IPS DF 4.7 (cell line): ENCODE data around the gene AMACR.
"Not testable (repeated sequence)": the region's sequence is repeated elsewhere in the genome, so short reads cannot be mapped to it uniquely, and the experiment has no call there.

Experiments
- DNase-seq: peaks from one replicate; pipeline ENCODE4 v3.0.0-alpha.2; 2013; ENCODE audit warnings: low spot score; ENCODE audit errors: extremely low read depth

AMACR gene

GRCh38 chr5:34037726-34038125 is 29.9 kb upstream of the AMACR start:
- DNase-seq = no peak

- no peak for DNase-seq
Measured at GRCh38 chr5:34035756-34036155, 27.9 kb upstream of the AMACR start.

- DNase-seq = no peak
Measured at GRCh38 chr5:34034534-34035327, 26.9 kb upstream of the AMACR start.

- DNase-seq = no peak
Measured at GRCh38 chr5:34031966-34032365, 24.1 kb upstream of the AMACR start.

DNA sequence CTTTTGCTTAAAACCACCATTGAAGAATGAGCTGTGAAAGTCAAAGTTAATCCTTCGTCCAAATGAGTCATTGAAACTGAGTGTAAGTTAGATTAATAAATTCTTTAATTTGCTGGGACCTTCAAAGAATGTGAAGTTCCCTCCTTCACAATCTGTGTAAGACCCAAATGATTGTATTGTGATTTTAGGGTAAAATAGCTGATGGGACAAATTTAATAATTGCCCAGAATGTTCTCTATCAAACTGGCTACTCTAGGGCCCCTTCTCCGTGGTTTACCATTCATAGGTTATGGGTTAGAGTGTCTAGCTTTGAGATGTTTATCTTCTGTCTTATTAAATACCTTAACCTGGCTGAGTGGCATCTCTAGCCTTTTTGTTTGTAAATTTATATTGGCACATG is 23.3 kb upstream of the AMACR start:
- no peak for DNase-seq

DNA sequence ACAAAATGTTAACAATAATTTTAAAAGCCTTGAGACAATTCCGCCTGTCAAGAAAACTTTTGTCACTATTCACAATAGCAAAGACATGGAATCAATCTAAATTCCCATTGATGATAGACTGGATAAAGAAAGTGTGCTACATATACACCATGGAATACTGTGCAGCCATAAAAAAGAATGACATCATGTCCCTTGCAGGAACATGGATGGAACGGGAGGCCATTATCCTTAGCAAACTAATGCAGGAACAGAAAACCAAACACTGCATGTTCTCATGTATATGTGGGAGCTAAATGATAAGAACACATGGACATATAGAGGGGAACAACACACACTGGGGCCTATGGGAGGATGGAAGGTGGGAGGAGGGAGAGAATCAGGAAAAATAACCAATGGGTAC is 22.7 kb upstream of the AMACR start:
- not testable (repeated sequence) for DNase-seq

DNA sequence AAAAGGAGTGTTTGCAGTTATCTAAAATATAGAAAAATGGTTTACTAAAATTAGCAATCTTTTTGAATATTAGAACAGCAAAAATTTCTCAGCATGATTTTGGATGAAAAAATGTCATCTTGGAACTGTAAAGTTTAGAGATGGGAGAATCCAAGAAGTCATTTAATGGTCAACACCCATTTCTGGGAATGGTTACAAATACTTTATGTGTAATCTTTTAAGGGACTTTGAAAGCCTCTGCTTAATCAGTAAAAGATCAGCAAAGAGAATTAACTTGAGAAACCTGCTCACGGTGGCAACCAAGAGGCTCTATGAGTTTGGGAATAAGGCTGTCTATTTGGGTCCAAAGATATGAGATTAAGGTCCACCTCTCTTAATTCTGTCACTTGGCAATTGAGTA is 22.2 kb upstream of the AMACR start:
- no peak for DNase-seq

DNA sequence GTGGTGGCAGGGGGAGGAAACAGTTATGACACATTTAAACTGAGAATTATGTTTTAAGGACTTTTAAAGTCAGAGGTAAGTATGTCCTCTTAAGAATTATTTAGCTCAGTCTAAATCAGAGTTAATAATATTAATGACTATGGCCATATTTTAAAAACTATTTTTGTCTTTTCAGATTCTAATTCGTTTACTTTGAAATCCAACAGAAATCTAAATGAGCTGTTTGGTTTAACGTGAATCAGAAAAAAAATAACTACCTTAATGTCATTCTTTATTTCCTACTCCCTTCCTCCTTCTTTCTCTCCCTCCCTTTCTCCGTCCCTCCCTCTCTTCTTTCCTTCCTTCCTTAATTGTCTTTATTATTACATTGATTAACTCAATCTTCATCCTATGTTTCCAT is 20.5 kb upstream of the AMACR start:
- DNase-seq = no peak

DNA sequence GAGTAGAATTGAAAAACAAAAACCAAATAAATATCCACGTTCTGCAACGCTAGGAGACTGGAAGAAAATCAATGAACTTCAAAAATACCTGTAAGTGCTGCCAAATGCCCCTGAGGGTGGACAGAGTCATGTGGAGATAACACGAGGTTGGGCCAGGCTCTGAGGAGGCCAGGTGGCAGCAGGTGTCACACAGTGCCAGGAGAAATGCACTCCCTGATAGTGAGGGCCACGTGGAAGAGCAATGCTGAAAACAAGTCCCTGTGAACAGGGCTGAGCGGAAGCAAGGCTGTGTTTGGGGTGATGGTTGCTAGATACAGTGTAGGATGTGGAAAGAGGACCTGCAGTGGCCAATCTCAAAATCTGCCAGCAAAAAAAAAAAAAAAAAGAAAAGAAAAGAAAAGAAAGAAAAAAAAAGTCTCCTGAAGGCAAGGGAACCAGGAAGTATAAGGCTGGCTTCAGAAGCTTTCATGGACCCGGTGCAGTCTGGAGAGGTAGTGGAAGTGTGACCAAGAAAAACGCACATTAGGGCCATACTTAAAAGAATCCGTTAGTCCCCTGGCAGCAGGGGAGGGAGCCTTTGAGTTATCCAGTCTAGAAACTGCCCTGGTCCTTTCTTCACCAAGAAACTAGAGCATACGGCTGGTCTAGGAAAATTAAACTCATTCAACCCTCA is 18.4 kb upstream of the AMACR start:
- DNase-seq = no peak

GRCh38 chr5:34022121-34022705 is 14.4 kb upstream of the AMACR start:
- no peak for DNase-seq

DNA sequence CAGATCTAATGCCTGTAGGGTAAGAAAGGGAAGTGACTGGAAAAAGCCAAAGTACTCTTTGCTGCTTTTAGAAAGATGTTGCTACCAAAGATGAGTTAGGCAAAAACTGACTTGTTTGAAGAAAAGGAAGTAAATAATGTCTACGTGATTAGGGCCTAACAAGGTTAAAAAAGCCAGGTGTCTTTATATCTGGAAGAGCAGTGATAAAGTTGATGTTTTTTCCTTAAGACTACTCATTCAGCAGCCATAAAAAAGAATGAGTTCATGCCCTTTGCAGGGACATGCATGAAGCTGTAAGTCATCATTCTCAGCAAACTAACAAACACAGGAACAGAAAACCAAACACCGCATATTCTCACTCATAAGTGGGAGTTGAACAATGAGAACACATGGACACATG is 13.5 kb upstream of the AMACR start:
- DNase-seq = no peak

DNA sequence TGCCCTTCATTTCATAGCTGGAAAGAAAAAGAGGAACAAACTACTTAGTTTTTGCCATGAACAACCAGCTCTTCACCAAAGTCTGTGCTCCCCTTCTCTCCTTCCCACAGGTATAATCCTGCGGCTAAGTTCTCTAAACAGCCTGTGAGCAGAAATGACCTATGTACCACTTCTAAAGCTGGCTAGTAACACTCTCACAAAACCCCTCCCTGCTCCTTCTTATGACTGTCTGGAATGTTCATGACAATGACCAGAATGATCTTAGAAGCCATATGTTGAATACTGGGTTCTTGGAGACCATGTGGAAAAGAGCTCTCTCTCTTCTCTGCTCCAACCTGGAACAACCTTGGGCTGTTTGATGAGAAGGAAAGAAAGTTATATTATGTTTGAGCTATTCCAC is 12.9 kb upstream of the AMACR start:
- DNase-seq = no peak

- no peak for DNase-seq
Measured at GRCh38 chr5:34017254-34017653, 9.4 kb upstream of the AMACR start.

DNA sequence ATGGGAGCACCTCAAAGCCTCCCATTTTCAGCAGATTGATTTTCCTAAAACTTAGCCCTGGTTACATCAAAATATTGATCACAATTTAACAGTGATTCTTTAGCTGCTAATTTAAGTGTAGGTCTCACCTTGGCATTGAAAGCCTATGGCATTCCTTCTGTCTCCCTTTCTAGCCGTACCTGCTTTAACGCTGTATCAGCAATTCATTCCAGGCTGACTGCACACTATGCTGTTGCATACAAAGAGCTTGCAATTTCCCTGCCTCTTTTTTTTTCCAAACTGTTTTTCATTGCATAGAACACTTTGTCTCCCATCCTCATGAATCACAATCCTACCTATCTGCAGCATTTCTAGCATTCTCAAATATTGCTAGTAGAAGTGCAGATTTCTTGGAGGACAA is 8.9 kb upstream of the AMACR start:
- DNase-seq = no peak

- no peak for DNase-seq
Measured at GRCh38 chr5:34016222-34016621, 8.4 kb upstream of the AMACR start.

- DNase-seq = no peak
Measured at GRCh38 chr5:34015120-34015822, 7.4 kb upstream of the AMACR start.

- DNase-seq = no peak
Measured at GRCh38 chr5:34014626-34015025, 6.8 kb upstream of the AMACR start.

DNA sequence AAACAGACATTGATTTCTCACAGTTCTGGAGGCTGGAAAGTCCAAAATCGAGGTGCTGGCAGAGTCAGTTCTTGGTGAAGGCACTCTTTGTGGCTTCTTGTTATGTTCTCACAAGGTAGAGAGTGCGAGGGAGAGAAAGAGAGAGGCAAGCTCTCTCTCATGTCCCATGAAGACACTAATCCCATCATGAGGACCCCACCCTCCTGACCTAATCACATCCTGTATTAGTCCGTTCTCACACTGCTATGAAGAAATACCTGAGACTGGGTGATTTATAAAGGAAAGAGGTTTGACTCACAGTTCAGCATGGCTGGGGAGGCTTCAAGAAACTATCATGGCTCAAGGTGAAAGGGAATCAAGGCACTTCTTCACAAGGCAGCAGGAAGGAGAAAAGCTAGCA is 5.7 kb upstream of the AMACR start:
- no peak for DNase-seq

- no peak for DNase-seq
Measured at GRCh38 chr5:34012791-34013190, 4.9 kb upstream of the AMACR start.

DNA sequence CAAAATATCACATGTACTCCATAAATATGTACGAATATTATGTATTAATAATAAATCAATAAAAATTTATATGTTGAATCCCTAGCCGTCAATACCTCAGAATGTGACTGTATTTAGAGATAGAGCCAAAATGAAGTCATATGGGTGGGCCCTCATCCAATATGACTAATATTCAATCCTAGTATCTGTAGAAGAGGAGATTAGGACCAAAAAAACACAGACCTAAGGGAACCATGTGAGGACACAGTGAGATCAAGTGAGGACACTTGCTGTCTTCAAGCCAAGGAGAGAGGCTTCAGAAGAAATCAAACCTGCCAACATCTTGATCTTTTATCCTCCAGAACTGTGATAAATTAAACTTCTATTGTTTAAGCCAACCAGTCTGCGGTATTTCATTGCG is 3.7 kb upstream of the AMACR start:
- DNase-seq = no peak

DNA sequence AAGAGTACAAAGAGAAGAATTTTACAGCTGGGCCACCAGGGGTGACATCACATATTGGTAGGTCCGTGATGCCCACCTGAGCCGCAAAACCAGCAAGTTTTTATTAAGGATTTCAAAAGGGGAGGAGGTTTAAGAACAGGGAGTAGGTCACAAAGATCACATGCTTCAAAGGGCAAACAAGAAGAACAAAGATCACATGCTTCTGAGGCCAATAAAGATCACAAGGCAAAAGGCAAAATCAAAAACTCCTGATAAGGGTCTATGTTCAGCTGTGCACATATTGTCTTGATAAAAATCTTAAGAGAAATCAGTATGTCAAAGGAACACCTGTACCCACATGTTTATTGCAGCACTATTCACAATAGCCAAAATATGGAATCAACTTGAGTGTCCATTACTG is 2.3 kb upstream of the AMACR start:
- not testable (repeated sequence) for DNase-seq

- DNase-seq = no peak
Measured at GRCh38 chr5:34009610-34010009, 1.8 kb upstream of the AMACR start.
